Fibroblast of lung (primary cell): Measurements from ENCODE around the gene TNFRSF14.

Experiments
- CTCF ChIP-seq, 2 donors: IDR thresholded peaks in 1 of 2; conservative IDR thresholded peaks in 1 of 2; 1 replicate in 1 of 2; 2 replicates in 1 of 2; pipeline ENCODE4 v1.5.1; 2011 to 2012; ENCODE audit warnings: low read length in 2 of 2, control low read depth in 1 of 2, inconsistent platforms in 1 of 2, low read depth in 1 of 2, mild to moderate bottlenecking in 1 of 2
- EZH2 ChIP-seq: IDR thresholded peaks from 2 replicates; pipeline ENCODE4 v1.5.1; 2012; ENCODE audit warnings: low read length, control low read depth, mild to moderate bottlenecking; ENCODE audit errors: missing control alignments

GRCh38 chr1:2584686-2585317, 28.6 kb downstream of the TNFRSF14 start:
- TF ChIP-seq CTCF (conservative IDR thresholded peaks at IDR 0.05 in 1 of 2, IDR thresholded peaks at IDR 0.05 in 1 of 2; ENCODE audit: low read depth in 1 of 2, low read length in 2 of 2) (no peak), EZH2 (no peak)
